RWPE1 (cell line): ENCODE measurements around the gene NOP53.
"Not testable (repeated sequence)": the region's sequence is repeated elsewhere in the genome, so short reads cannot be mapped to it uniquely, and the experiment has no call there.

Experiments used
- CTCF ChIA-PET: fragments of 350-600 bp; sonication (Branson Sonifier 250); formaldehyde crosslinking; extraction: SDS; loops from one replicate; lab custom pipeline; 2021; lab: Yijun Ruan, JAX
- POLR2A ChIA-PET: fragments of 400-600 bp; formaldehyde crosslinking; extraction: SDS; loops from one replicate; lab custom pipeline; 2020; ENCODE audit warnings: antibody characterized with exemption; ENCODE audit not compliant: low non-redundant PET; lab: Yijun Ruan, JAX
- DNase-seq: peaks from one replicate; pipeline ENCODE4 v3.0.0; 2012; ENCODE audit warnings: low spot score
- H3K27ac ChIP-seq: fragments of 450-650 bp; 2 replicates; pipeline ENCODE4 v1.5.1; 2017
- CTCF ChIP-seq: fragments of 450-650 bp; conservative IDR thresholded peaks from 2 replicates; pipeline ENCODE4 v1.5.1; 2017; ENCODE audit warnings: low read depth, mild to moderate bottlenecking

The NOP53 gene

GRCh38 chr19:47776568-47776967 is 31.2 kb downstream of the NOP53 start:
- peak overlapping the region; percentile 85 for H3K27ac ChIP-seq
- POLR2A ChIA-PET = interaction anchor here (1.2 kb wide), 1 partner anchor 31 kb away, joined by 3 read pairs; no protein-coding TSS in a partner anchor
- CTCF ChIA-PET = interaction anchor here (0.6 kb wide), 1 partner anchor 13 kb away, joined by 3 read pairs; no protein-coding TSS in a partner anchor
- no peak for TF ChIP-seq CTCF
- peak; percentile 82 for DNase-seq

GRCh38 chr19:47777245-47778048 is 32.1 kb downstream of the NOP53 start:
- POLR2A ChIA-PET = interaction anchor here (0.6 kb wide), 1 partner anchor 20 kb away, joined by 3 read pairs; no protein-coding TSS in a partner anchor

GRCh38 chr19:47778049-47778953 is 33.0 kb downstream of the NOP53 start, which contains the start of gene SELENOW:
TSS of gene SELENOW (plus strand) at chr19:47778703. CDS start at chr19:47778786, 83 bp downstream.
- CTCF ChIA-PET = no interaction called here
- no peak for TF ChIP-seq CTCF
- POLR2A ChIA-PET = no interaction called here
- peak; percentile 87 for DNase-seq
- peak within 1 kb of the TSS; percentile 85 for H3K27ac ChIP-seq

More at GRCh38 chr19:47777245-47778048, 32.1 kb downstream of the NOP53 start:
- peak overlapping the region; percentile 85 for H3K27ac ChIP-seq
- DNase-seq, CTCF ChIA-PET: not testable (repeated sequence)

- TF ChIP-seq CTCF = no peak
- ChIA-PET CTCF (no interaction called here), POLR2A (no interaction called here)
- DNase-seq = no peak
- peak overlapping the region; percentile 85 for H3K27ac ChIP-seq
Measured at GRCh38 chr19:47778954-47779351, 33.6 kb downstream of the NOP53 start.

GRCh38 chr19:47779524-47780214 is 34.3 kb downstream of the NOP53 start:
- ChIA-PET POLR2A (no interaction called here), CTCF (no interaction called here)
- no peak for DNase-seq
- no peak for TF ChIP-seq CTCF
- H3K27ac ChIP-seq = peak overlapping the region; percentile 85

- CTCF ChIA-PET = no interaction called here
- TF ChIP-seq CTCF = no peak
- peak overlapping the region; percentile 85 for H3K27ac ChIP-seq
- DNase-seq = no peak
- POLR2A ChIA-PET = no interaction called here
Measured at GRCh38 chr19:47780215-47780551, 34.8 kb downstream of the NOP53 start.
